Ectodermal cell (in vitro differentiated cells): ENCODE data around the gene PRUNE1.
A peak's percentile ranks its signal among the peaks of the same experiment; 100 is the strongest.

Source experiments
- H3K27ac ChIP-seq: 2 replicates; pipeline ENCODE4 v1.7.0; 2013; ENCODE audit warnings: mild to moderate bottlenecking, low read depth, low read length; ENCODE audit not compliant: insufficient read depth, poor library complexity, severe bottlenecking
- H3K27me3 ChIP-seq: 2 replicates; pipeline ENCODE4 v1.7.0; 2013; ENCODE audit warnings: mild to moderate bottlenecking, low read length; ENCODE audit not compliant: insufficient read depth, control insufficient read depth, poor library complexity, severe bottlenecking
- H3K36me3 ChIP-seq: one replicate; pipeline ENCODE4 v1.7.0; 2013; ENCODE audit warnings: low read length; ENCODE audit not compliant: control insufficient read depth, insufficient read depth
- H3K4me1 ChIP-seq: one replicate; pipeline ENCODE4 v1.7.0; 2013; ENCODE audit warnings: low read length; ENCODE audit not compliant: control insufficient read depth, insufficient read depth
- H3K4me3 ChIP-seq: 2 replicates; pipeline ENCODE4 v1.7.0; 2013; ENCODE audit warnings: low read depth, low read length, control low read depth; ENCODE audit not compliant: insufficient read depth
- H3K9me3 ChIP-seq: 2 replicates; pipeline ENCODE4 v1.7.0; 2013; ENCODE audit warnings: mild to moderate bottlenecking, low read length, moderate library complexity; ENCODE audit not compliant: control insufficient read depth
- WGBS, 2 experiments: methylation state at CpG; one replicate each; pipeline ENCODE4 v1.1.7; 2013; ENCODE audit warnings: missing lambda C conversion rate in 2 of 2; 5-methylcytosine and 5-hydroxymethylcytosine counted together

Gene PRUNE1

GRCh38 chr1:150970808-150971582, 37.3 kb upstream of the PRUNE1 start:
- Histone ChIP-seq H3K9me3 (no peaks in the 10 kb centered on the region), H3K36me3 (peaks cover 29% of the 10 kb centered on the region), H3K4me3 (peak overlapping the region; percentile 3), H3K4me1 (peaks cover 30% of the 10 kb centered on the region), H3K27me3 (peaks cover 3% of the 10 kb centered on the region), H3K27ac (peak overlapping the region; percentile 3)
- WGBS, 2 experiments = 42 to 51% methylated on average over 11 of the region's 11 CpGs

- Histone ChIP-seq H3K27ac (peak overlapping the region; percentile 3), H3K36me3 (peaks cover 21% of the 10 kb centered on the region), H3K4me3 (peak overlapping the region; percentile 88), H3K27me3 (peaks cover 4% of the 10 kb centered on the region), H3K9me3 (no peaks in the 10 kb centered on the region), H3K4me1 (peaks cover 30% of the 10 kb centered on the region)
- 30 to 34% methylated on average over 6 of the region's 6 CpGs for WGBS, 2 experiments
Measured at GRCh38 chr1:150971583-150972416, 36.4 kb upstream of the PRUNE1 start.

GRCh38 chr1:150972417-150972940, 35.8 kb upstream of the PRUNE1 start:
- Histone ChIP-seq H3K4me3 (peak overlapping the region; percentile 88), H3K9me3 (no peaks in the 10 kb centered on the region), H3K36me3 (peaks cover 15% of the 10 kb centered on the region), H3K27me3 (peaks cover 4% of the 10 kb centered on the region), H3K4me1 (peaks cover 33% of the 10 kb centered on the region), H3K27ac (no peak overlapping the region)
- WGBS, 2 experiments = 55 to 66% methylated on average over 4 of the region's 4 CpGs

GRCh38 chr1:150973258-150973835, 34.9 kb upstream of the PRUNE1 start:
- peak overlapping the region; percentile 88 for H3K4me3 ChIP-seq
- 26 to 27% methylated on average over 15 of the region's 15 CpGs for WGBS, 2 experiments
- no peaks in the 10 kb centered on the region for H3K9me3 ChIP-seq
- peaks cover 6% of the 10 kb centered on the region for H3K36me3 ChIP-seq
- peaks cover 34% of the 10 kb centered on the region for H3K4me1 ChIP-seq
- peaks cover 4% of the 10 kb centered on the region for H3K27me3 ChIP-seq
- H3K27ac ChIP-seq = no peak overlapping the region

- Histone ChIP-seq H3K4me3 (peak overlapping the region; percentile 88), H3K27me3 (peaks cover 4% of the 10 kb centered on the region), H3K9me3 (no peaks in the 10 kb centered on the region), H3K36me3 (no peaks in the 10 kb centered on the region), H3K27ac (no peak overlapping the region), H3K4me1 (peaks cover 35% of the 10 kb centered on the region)
- 0% methylated on average over 67 of the region's 67 CpGs for WGBS, 2 experiments
Measured at GRCh38 chr1:150973836-150974579, 34.2 kb upstream of the PRUNE1 start.

- no peak within 1 kb of the TSS for H3K27ac ChIP-seq
Measured at GRCh38 chr1:150974580-150975478, 33.4 kb upstream of the PRUNE1 start, which contains the start of gene CERS2. Gene CERS2, minus strand, starts transcription at chr1:150974835. Its CDS starts 5,745 bp downstream, at chr1:150969090.

GRCh38 chr1:150976401-150976821, 31.8 kb upstream of the PRUNE1 start:
- H3K4me1 ChIP-seq = peaks cover 32% of the 10 kb centered on the region
- no peaks in the 10 kb centered on the region for H3K9me3 ChIP-seq
- H3K27ac ChIP-seq = no peak overlapping the region
- peaks cover 4% of the 10 kb centered on the region for H3K27me3 ChIP-seq
- WGBS, 2 experiments = 66 to 71% methylated on average over 9 of the region's 9 CpGs
- H3K36me3 ChIP-seq = no peaks in the 10 kb centered on the region
- H3K4me3 ChIP-seq = no peak overlapping the region

More at GRCh38 chr1:150974580-150975478, 33.4 kb upstream of the PRUNE1 start, which contains the start of gene CERS2:
- Histone ChIP-seq H3K4me1 (peaks cover 38% of the 10 kb centered on the region), H3K4me3 (peak within 1 kb of the TSS; percentile 88), H3K36me3 (no peaks in the 10 kb centered on the region), H3K27me3 (peaks cover 4% of the 10 kb centered on the region), H3K9me3 (no peaks in the 10 kb centered on the region)
- 3 to 4% methylated on average over 106 of the region's 106 CpGs for WGBS, 2 experiments

- WGBS, 2 experiments = 63 to 64% methylated on average over 11 of the region's 11 CpGs
- H3K4me1 ChIP-seq = peaks cover 31% of the 10 kb centered on the region
- no peaks in the 10 kb centered on the region for H3K9me3 ChIP-seq
- no peak overlapping the region for H3K27ac ChIP-seq
- H3K4me3 ChIP-seq = no peak overlapping the region
- H3K36me3 ChIP-seq = no peaks in the 10 kb centered on the region
- H3K27me3 ChIP-seq = peaks cover 4% of the 10 kb centered on the region
Measured at GRCh38 chr1:150976879-150977694, 31.2 kb upstream of the PRUNE1 start.
